Glomerular endothelial cell (primary cell): Measurements from ENCODE around the gene ZNF343. TPM values are rescaled to one million over a fixed set of nuclear protein-coding genes. Genes with fewer than 3 reads are reported as not detected.
"Not testable (repeated sequence)": the region's sequence is repeated elsewhere in the genome, so short reads cannot be mapped to it uniquely, and the experiment has no call there.

Source experiments
- DNase-seq: peaks from one replicate; pipeline ENCODE4 v3.0.0-alpha.2; 2011; ENCODE audit warnings: low read depth, low spot score; ENCODE audit errors: extremely low read depth
- total RNA-seq: library from RNA; depleted of rRNA; stranded (reverse); fragments of >200 nt; gene quantifications from 2 replicates; pipeline ENCODE4 v1.2.3, GENCODE V29; 2015

Gene ZNF343
- total RNA-seq, result 5.5 and 12.0 TPM in 2 replicates

DNA sequence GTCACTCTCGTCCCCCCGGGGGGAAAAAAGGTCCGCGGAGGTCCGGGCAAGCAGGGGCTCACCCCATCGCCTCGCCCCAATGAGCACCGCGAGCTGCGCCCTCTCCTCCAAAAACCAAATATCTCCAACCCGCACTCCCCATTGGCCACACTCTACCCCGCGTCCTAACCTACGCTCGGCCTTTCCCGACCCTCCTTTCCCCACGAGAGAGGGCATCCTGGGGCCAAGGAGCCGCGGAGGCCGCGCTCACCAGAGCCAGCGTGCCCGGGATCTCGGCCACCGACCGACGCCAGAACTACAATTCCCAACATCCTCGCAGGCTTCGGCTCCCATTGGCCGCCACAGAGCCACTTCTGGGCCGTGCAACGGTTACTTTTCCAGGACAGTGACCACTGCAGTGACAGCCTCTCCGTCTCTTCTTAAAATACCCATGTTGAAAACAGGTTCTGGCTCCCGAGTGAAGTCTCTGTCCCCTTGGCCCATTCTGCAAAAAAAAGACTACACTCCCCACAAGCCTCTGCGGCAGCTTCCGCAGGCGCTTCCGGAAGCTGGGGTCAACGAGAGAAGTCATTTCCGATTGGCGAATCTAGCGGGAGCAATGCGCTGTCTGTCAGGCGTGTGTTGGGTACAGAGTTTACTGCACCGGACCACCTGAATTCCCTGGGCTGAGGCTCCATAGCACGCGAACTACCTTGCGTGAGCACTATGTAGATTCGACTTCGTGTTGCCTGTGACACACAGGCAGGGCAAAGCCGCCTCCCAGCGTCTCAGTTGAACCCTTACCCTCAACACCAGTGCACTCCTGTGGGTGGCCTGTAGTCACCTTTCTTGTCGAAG lies at the start of gene ZNF343:
Gene ZNF343 (minus strand): TSS at position 285 of the 837 bp plus-strand sequence. CDS start 15,020 bp downstream, outside the sequence.
- DNase-seq, result no peak

DNA sequence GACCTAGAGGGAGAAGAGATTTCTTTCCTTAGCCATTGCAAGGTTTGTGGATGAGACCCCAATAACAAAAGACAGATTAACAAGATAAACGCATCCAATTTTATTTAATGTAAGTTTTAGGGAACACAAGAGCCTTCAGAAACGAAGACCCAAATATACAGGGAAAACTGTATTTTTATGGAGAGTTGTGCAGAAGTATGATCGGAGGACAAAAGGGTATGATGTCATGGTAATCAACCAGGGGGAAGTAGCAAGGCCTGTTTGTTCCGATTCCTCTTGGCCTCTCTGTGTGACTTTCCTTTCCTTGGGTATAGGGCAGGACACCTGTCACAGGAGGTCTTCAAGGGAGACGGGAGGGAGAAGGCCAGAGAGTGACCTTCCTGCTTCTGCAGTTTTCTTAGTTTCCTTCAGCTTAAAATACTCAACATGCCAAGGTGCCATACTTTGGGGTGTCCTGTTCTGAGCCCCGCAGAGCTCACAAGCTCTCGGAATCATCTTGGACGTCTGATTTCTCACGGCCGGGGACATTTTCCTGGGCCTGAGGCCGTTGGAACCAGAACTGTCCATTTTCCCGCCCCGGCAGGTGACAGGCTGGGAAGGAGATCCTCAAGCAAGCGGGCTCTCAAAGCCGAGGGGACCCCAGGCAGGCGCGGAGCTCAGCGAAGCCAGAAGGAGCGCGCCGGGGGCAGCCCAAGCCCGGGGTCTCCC lies 49.3 kb upstream of the ZNF343 start:
- no peak for DNase-seq

DNA sequence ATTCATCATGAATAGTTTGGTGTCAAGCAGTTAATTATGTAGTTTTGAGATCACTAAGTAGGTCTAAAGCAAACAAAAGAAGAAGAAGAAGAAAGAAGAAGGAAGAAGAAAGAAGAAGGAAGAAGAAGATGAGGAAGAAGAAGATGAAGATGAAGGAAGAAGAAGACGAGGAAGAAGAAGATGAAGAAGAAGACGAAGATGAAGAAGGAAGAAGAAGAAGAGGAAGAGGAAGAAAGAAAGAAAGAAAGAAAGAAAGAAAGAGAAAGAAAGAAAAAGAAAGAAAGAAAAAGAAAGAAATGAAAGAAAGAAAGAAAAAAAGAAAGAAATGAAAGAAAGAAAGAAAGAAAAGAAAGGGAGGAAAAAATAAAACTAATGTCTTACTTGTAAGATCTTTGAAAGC lies 36.9 kb upstream of the ZNF343 start:
- no peak for DNase-seq

DNA sequence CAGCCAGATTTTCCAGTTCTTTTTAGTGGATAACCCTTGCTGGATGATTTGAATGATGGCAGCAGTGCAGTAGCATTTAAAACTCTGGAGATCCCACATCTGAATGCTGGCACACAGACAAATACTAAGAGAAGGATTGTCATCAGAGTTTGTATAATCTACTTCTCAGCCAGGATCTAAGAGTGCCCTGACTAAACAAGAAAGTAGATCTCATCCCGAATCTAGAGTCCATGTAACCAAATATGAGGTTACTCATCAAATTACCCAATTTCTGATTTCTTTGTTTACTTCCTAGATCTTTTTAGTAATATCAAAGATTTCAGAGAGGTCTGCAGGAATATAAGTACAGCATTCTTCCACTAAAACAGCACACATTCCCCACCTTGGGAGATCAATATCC lies 35.5 kb upstream of the ZNF343 start:
- no peak for DNase-seq

DNA sequence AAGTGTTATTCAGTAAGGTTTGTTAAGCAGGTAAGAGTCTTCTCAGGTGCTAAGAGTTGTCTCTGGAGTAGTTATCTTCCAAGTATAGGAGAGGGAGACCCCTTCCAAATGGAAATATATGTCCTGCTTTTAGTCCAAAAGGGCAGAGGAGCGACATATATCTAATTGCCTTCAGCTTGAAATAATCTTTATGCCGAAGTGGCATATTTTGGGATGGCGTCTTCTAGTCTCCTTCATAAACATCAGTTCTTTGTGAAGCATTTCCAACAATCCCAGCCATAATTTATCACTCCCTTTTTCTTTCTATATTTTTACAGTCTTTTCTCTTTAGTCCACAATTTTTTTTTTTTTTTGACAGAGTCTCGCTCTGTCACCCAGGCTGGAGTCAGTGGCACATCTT lies 33.6 kb upstream of the ZNF343 start:
- no peak for DNase-seq

DNA sequence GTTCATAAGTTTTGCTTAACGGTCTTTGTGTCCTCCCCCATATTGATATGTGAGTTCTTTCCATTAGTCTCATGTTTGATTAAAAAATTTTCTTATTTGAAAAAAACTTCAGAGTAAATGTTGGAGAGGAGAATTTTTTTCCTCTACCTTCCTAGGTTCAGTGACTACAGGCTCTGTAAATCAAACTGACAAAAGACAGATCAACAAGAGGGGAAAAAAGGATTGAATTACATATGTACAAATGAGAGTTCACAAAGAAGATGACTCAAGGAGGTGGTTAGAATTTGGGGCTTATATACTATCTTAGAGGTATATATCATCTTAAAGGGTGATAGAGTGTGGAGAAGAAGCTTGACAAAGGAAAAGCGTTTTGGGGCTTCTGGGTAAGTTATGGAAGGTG lies 33.2 kb upstream of the ZNF343 start:
- DNase-seq, result no peak

DNA sequence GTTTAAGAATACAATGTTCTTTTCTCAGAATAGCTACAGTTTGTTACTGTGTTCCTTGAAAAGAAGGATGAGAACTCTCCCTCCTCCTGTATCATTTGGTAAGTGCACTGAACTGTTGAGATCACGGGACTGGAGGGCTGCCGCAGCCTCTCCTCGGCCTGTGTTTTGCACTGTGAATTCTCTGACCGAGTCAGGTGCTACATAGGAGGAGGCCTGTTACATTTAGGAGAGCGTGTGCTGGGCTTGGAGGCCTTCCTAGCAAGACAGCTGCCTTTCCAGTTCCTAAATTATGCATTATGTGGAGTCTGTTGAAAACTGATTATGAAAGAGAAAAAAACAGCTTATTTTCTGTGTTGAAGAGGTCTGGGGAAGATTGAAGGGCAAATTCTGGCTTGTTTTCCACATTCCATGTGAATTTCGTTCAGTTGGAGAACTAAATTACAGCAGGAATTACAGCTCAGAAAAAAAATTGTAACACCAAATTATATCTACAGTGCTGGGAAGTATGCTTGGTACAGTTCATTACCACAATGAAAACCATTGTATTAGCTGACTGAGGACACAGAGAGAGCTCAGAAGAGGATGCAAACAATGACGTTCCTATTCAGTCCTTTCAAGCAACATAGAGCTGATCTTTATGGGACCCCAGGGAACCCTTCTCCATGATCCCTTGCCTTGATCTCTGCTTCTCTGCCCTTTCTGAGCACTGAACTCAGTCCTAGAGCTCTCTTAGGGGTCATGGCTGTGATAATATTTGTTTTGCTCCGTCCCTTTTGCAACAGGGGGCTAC lies 30.4 kb upstream of the ZNF343 start:
- DNase-seq, result no peak

DNA sequence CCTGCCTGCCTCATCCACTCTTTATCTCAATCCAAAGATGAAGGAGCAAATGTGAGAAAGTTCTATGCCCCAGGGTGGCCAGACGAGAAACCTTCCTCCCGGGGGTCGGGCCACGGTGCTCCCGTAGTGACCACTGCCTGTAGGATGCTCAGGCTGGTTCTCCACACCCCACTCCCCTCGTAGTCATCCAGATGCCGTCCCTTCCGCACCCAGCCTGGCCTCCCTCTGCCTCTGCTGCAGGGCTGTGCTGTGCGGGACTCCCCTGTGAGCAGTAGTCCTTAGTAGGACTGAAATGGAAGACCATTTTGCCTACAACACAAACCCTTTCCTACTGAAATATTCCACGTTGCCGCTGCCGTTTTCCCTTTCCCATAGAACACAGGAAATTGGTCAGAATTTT lies 29.6 kb upstream of the ZNF343 start:
- no peak for DNase-seq

DNA sequence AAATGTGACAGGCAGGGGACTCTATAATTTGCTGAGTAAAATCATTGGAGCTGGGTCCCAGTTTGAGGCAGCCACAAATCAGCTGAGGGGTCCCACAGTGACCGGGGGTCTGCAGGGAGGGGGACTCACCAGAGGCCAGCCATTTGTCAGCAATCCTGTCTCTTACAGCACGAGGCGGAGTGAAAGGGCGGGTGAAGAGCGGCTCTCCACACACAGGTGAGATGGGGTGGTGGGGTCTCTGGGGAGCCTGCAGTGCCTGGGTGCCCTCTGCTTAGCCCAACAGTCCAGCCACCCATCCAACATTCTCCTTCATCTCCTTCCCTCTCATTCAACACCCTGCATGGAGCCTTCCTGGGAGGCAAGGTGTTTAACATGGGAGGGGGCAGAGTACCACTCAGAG lies 28.4 kb upstream of the ZNF343 start:
- no peak for DNase-seq

DNA sequence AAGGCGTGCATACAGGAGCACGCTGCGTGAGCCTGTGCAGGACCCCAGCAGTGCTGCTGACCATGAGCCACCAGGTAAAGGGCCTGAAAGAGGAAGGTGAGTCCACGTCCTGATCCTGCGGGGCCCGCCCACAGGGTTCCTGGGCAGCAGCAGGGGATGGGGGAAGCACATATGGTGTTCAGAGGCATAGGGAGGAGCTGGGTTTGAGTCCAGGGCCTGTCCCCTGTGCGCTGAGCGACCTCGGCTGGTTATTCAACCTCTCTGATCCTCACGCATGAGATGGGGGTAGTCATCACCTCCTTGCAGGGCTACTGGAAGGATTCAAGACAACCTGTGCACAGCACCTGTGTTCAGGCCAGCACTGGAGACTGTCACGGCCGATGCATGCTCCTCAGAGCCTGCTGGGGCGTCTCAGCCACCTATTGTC lies 27.9 kb upstream of the ZNF343 start, which contains the start of gene TMC2:
Gene TMC2 (plus strand): TSS at position 14 of the 427 bp plus-strand sequence. CDS start 49 bp downstream, at position 63.
- no peak for DNase-seq

DNA sequence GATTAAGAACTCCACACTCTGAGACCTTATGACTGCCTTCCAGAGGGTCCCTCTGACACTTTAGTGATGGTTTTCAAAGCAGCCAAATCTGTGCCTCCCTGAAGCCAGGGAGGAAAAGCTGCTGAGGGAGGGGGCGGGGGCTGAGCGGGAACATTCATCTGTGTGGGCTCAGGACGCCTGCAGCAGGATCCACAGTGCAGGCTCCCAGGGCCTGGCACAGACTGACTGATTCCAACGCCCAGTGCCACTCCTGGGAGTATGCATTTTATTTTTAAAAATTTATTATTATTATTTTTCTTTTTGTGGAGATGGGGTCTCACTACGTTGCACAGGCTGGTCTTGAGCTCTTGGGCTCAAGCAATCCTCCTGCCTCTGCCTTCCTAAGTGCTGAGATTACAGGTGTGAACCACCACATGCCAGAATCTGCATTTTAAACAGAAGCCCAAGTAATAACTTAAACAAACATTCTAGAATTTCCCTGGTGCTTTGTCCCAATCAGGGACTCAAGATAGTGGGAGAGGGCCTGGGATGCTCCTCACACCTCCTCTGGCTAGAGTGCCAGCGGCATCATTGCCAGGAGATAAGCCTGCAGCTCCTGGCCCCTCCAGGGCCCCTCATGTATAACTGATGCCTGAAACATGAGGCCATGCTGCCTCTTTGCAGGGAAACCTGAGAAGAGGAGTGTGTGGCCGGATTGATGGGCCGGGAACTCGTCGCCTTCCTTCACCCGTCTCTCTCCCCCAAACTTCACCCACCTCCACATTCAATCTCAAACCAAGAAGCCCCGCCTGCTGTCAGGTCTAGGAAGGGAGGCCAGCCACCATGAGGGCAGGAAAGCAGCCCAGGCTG lies 27.2 kb upstream of the ZNF343 start:
- DNase-seq, result no peak

DNA sequence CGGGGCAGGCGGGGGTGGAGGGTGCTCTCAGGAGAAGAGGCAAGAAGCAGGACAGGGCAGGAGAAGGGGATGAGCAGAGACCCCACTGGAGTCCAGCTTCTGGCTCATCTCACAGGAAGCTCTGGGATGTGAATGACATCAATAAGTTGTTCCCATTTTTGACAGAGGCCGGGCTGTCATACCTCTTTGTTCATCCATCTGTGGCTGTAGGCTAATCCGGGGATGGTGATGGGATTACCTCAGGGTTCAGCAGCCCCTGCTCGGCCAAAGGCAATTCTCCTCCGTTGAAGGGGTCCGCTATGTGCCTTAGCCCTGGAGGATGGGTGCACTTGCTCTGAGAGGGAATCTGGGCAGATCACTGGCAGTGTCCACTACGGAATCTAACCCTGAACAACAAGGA lies 24.4 kb upstream of the ZNF343 start:
- no peak for DNase-seq

DNA sequence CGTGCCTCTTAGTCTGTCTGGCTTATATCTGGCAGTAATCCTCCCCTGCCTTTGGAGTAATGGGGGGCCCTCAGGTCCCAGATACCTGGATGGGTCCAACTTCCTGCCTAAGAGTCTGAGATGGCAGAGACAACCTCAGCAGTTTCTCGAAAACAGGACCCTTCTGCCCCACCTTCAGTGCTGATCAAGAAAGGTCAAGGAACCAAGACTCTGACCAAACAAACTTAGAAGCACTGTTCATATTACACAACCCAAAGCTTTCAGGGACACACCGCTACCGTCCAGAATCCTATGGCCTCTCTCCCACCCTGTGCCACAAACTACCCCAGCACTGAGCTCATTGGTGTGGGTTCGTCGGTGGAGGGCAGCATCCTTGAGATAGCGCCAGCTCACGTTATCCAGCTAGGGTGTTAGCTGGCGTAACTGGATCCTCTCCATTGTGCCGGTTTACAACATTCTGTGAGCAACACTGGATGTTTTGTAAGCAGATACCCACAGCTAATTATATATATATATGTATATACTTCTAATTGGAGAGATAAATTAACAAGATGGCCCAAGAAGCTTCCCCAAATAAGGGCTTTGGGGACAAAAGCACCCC lies 20.1 kb upstream of the ZNF343 start:
- no peak for DNase-seq

DNA sequence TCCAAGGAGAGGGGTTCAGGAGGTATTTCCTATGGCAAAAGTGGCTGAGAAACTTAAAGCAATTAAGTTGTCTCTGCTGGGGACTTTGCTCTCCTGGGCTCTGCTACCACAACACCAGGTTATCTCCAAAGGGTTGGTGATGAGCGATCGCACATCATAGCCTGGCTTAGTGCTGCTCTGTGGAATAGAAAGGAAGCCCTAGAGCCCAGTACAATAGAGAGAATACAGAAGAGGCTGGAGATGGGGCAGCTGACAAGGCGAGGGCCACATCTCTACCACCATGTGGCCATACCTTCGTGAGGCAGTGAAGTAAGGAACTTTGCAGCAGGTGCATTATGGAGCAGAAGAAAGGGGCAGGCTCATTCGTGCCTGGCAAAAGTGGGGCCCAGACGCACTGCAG lies 19.0 kb upstream of the ZNF343 start:
- DNase-seq, result no peak

DNA sequence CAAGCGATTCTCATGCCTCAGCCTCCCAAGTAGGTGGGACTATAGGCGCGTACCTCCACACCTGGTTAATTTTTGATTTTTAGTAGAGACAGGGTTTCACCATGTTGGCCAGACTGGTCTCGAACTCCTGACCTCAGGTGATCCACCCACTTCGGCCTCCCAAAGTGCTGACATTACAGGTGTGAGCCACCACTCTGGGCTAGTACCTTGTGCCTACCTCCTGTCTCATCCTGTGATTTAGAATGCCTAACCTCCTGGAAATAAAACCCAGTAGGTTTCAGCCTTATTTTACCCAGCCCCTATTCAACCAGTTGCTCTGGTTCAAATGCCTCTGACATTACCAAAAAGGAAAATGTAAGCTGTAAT lies 17.5 kb upstream of the ZNF343 start:
- DNase-seq, result not testable (repeated sequence)

DNA sequence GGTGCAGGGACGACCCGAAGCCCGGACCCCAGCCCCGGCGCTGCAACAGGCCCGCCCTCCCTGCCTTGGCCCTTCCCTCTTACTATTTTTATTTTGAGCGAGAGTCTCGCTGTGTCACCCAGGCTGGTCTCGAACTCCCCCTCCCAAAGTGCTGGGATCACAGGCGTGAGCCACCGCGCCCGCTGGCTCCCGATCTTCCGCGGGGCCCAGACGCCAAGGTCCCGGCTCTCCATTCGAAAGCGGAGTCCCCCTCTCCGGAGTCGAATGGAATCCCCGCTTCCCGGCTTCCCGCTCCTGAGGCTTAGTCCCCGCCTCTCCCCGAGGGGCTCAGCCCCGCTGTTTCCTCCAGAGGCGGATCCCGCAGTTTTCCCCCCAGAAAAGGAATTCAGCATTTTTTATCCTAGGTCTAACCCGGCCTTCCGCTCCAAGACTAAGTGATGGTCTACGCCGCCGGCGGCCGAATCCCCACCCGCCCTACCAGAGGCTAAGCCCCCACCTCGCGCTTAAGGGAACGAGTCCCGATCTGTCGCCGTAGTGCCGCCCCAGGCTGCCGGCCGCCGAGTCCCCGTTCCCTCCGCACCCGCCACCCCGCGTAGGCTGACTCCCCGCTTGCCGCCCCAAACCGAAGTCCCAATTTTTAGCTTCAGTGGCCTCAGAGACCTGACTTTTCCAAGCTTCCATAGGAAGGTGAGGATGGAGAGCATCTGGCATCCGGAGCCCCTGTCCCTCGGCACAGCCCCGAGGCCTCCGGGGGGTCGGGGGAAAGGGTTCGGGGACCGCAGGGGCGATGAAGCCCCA lies 16.2 kb upstream of the ZNF343 start:
- no peak for DNase-seq

DNA sequence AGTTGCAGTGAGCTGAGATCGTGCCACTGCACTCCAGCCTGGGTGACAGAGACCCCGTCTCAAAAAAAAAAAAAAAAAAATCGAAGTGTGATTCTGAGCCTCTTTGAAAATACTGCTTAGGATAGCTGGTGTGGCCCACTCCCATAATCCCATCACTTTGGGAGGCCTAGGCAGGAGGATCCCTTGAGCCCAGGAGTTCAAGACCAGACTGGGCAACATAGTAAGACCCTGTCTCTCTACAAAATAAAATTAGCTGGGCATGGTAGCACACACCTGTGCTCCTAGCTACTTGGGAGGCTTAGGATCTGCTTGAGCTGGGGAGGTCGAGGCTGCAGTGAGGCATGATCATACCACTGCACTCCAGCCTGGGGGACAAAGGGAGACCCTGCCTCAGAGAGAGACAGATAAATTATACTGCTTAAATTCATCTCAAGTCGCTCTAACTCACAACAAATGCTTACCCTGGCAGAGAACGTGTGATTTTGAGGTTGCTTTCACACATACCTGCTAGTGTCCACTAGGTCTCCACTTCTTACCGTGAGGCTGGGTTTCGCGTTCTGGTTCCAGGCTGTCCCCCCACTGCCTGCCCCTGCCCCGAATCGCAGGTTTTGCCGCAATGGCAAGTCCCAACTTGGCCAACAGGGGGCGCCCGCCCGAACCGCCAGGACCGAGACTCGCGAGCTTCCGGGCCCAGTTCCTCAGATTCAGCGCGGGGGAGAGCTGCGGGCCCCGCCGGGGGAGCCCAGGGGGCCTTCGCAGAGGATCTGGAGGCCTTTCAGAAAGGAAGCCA lies 15.4 kb upstream of the ZNF343 start:
- DNase-seq, result no peak

DNA sequence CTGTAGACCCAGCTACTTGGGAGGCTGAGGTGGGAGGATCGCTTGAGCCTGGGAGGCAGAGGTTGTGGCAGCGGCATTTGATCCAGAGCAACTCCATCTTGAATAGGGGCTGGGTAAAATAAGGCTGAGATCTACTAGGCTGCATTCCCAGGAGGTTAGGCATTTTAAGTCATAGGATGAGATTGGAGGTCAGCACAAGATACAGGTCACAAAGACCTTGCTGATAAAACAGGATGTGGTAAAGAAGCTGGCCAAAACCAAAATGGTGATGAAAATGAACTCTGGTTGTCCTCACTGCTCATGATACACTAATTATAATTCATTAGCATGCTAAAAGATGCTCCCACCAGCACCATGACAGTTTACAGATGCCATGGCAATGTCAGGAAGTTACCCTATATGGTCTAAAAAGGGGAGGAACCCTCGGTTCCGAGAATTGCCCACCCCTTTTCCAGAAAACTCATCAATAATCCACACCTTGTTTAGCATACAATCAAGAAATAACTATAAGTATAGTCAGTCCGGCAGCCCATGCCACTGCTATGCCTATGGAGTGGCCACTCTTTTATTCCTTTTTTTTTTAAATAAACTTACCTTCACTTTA lies 14.2 kb upstream of the ZNF343 start:
- not testable (repeated sequence) for DNase-seq
